Measurements from ENCODE around the gene LRRC37A3. TPM values are rescaled to one million over a fixed set of nuclear protein-coding genes. Genes with fewer than 3 reads are reported as not detected.

LRRC37A3 gene
- total RNA-seq, 1 donor from 2014 or later = 16.4 TPM

GRCh38 chr17:64951877-64952276 is 32.6 kb upstream of the LRRC37A3 start:
- H3K4me3 ChIP-seq (ENCODE audit: insufficient read depth, low read depth, low read length) = no peak overlapping the region

GRCh38 chr17:64950871-64951270 is 31.6 kb upstream of the LRRC37A3 start:
- H3K4me2 ChIP-seq (ENCODE audit: low read length) = no peak overlapping the region
- no peak overlapping the region for H3K9ac ChIP-seq (ENCODE audit: low read length)
- peaks cover 2% of the 10 kb centered on the region for H3K27me3 ChIP-seq (ENCODE audit: insufficient read depth, low read length)
- H3K4me1 Mint-ChIP-seq (ENCODE audit: low read depth, unreplicated experiment) = no peaks in the 10 kb centered on the region
- H3K79me2 ChIP-seq (ENCODE audit: insufficient read depth, low read length) = no peaks in the 10 kb centered on the region
- no peak overlapping the region for H3K27ac Mint-ChIP-seq (ENCODE audit: unreplicated experiment)
- peaks cover 5% of the 10 kb centered on the region for H3K36me3 Mint-ChIP-seq (ENCODE audit: low read depth, unreplicated experiment)
- H3K9me3 Mint-ChIP-seq (ENCODE audit: unreplicated experiment) = no peaks in the 10 kb centered on the region
- no peaks in the 10 kb centered on the region for H3K36me3 ChIP-seq (ENCODE audit: insufficient read depth, low read length)
- no peak overlapping the region for H3K27ac ChIP-seq (ENCODE audit: low read depth, low read length)
- no peak overlapping the region for H2AFZ ChIP-seq (ENCODE audit: low read depth, low read length)
- FAIRE-seq = no peak
- TF ChIP-seq CTCF (IDR thresholded peaks at IDR 0.05; ENCODE audit: insufficient read depth, low read depth, low read length) = no peak
- no peak for TF ChIP-seq EZH2 (IDR thresholded peaks at IDR 0.05; ENCODE audit: insufficient read depth, low read length)
- H3K4me3 ChIP-seq (ENCODE audit: insufficient read depth, low read depth, low read length) = no peak overlapping the region
- DNase-seq (ENCODE audit: low read depth) = no peak
- no peaks in the 10 kb centered on the region for H3K9me3 ChIP-seq (ENCODE audit: insufficient read depth, low read depth, low read length)
- H3K4me3 Mint-ChIP-seq (ENCODE audit: unreplicated experiment) = no peak overlapping the region
- no peaks in the 10 kb centered on the region for H3K27me3 Mint-ChIP-seq (ENCODE audit: low read depth, unreplicated experiment)
- no peaks in the 10 kb centered on the region for H4K20me1 ChIP-seq (ENCODE audit: insufficient read depth, low read length)
- H3K4me1 ChIP-seq (ENCODE audit: insufficient read depth, low read length) = no peaks in the 10 kb centered on the region

More at GRCh38 chr17:64951877-64952276, 32.6 kb upstream of the LRRC37A3 start:
- peaks cover 5% of the 10 kb centered on the region for H3K36me3 Mint-ChIP-seq (ENCODE audit: low read depth, unreplicated experiment)
- Histone ChIP-seq H3K9me3 (ENCODE audit: insufficient read depth, low read depth, low read length) (no peaks in the 10 kb centered on the region), H3K36me3 (ENCODE audit: insufficient read depth, low read length) (no peaks in the 10 kb centered on the region), H3K27ac (ENCODE audit: low read depth, low read length) (no peak overlapping the region), H3K4me2 (ENCODE audit: low read length) (no peak overlapping the region), H3K9ac (ENCODE audit: low read length) (no peak overlapping the region), H3K4me1 (ENCODE audit: insufficient read depth, low read length) (no peaks in the 10 kb centered on the region), H3K27me3 (ENCODE audit: insufficient read depth, low read length) (no peaks in the 10 kb centered on the region), H3K79me2 (ENCODE audit: insufficient read depth, low read length) (no peaks in the 10 kb centered on the region), H4K20me1 (ENCODE audit: insufficient read depth, low read length) (no peaks in the 10 kb centered on the region), H2AFZ (ENCODE audit: low read depth, low read length) (no peak overlapping the region)
- FAIRE-seq (no peak), DNase-seq (ENCODE audit: low read depth) (no peak)
- H3K9me3 Mint-ChIP-seq (ENCODE audit: unreplicated experiment) = no peaks in the 10 kb centered on the region
- no peaks in the 10 kb centered on the region for H3K27me3 Mint-ChIP-seq (ENCODE audit: low read depth, unreplicated experiment)
- H3K27ac Mint-ChIP-seq (ENCODE audit: unreplicated experiment) = no peak overlapping the region
- H3K4me3 Mint-ChIP-seq (ENCODE audit: unreplicated experiment) = no peak overlapping the region
- no peak for TF ChIP-seq EZH2 (IDR thresholded peaks at IDR 0.05; ENCODE audit: insufficient read depth, low read length)
- TF ChIP-seq CTCF (IDR thresholded peaks at IDR 0.05; ENCODE audit: insufficient read depth, low read depth, low read length) = no peak
- H3K4me1 Mint-ChIP-seq (ENCODE audit: low read depth, unreplicated experiment) = no peaks in the 10 kb centered on the region

- Histone ChIP-seq H3K27ac (ENCODE audit: low read depth, low read length) (no peak overlapping the region), H3K27me3 (ENCODE audit: insufficient read depth, low read length) (peaks cover 2% of the 10 kb centered on the region), H2AFZ (ENCODE audit: low read depth, low read length) (no peak overlapping the region), H3K4me1 (ENCODE audit: insufficient read depth, low read length) (no peaks in the 10 kb centered on the region), H3K4me3 (ENCODE audit: insufficient read depth, low read depth, low read length) (no peak overlapping the region), H4K20me1 (ENCODE audit: insufficient read depth, low read length) (no peaks in the 10 kb centered on the region), H3K4me2 (ENCODE audit: low read length) (no peak overlapping the region), H3K36me3 (ENCODE audit: insufficient read depth, low read length) (no peaks in the 10 kb centered on the region), H3K79me2 (ENCODE audit: insufficient read depth, low read length) (no peaks in the 10 kb centered on the region), H3K9me3 (ENCODE audit: insufficient read depth, low read depth, low read length) (no peaks in the 10 kb centered on the region), H3K9ac (ENCODE audit: low read length) (no peak overlapping the region)
- Mint-ChIP-seq H3K4me3 (ENCODE audit: unreplicated experiment) (no peak overlapping the region), H3K36me3 (ENCODE audit: low read depth, unreplicated experiment) (no peaks in the 10 kb centered on the region), H3K27me3 (ENCODE audit: low read depth, unreplicated experiment) (no peaks in the 10 kb centered on the region), H3K27ac (ENCODE audit: unreplicated experiment) (no peak overlapping the region), H3K4me1 (ENCODE audit: low read depth, unreplicated experiment) (no peaks in the 10 kb centered on the region), H3K9me3 (ENCODE audit: unreplicated experiment) (no peaks in the 10 kb centered on the region)
- DNase-seq (ENCODE audit: low read depth) (no peak), FAIRE-seq (no peak)
- no peak for TF ChIP-seq CTCF (IDR thresholded peaks at IDR 0.05; ENCODE audit: insufficient read depth, low read depth, low read length)
Observed at GRCh38 chr17:64947152-64947551, 27.9 kb upstream of the LRRC37A3 start.

All from astrocyte (in vitro differentiated cells and primary cell).